Trophoblast cell (in vitro differentiated cells and primary cell): ENCODE measurements around the gene HECA.

ENCODE experiments used
- DNase-seq, 2 donors: peaks; one replicate each; pipeline ENCODE4 v3.0.0-alpha.2; 2016
- H2AFZ ChIP-seq: 2 replicates; pipeline ENCODE4 v1.6.1; 2013; ENCODE audit warnings: low read length, moderate library complexity, mild to moderate bottlenecking; ENCODE audit not compliant: insufficient read depth, poor library complexity
- H2AK5ac ChIP-seq: 2 replicates; pipeline ENCODE4 v1.6.1; 2013; ENCODE audit warnings: mild to moderate bottlenecking, low read length
- H2BK120ac ChIP-seq: 2 replicates; pipeline ENCODE4 v1.6.1; 2013; ENCODE audit warnings: low read length, mild to moderate bottlenecking, moderate library complexity; ENCODE audit not compliant: insufficient read depth, poor library complexity
- H2BK12ac ChIP-seq: 2 replicates; pipeline ENCODE4 v1.6.1; 2013; ENCODE audit warnings: mild to moderate bottlenecking, low read length, moderate library complexity
- H2BK5ac ChIP-seq: 2 replicates; pipeline ENCODE4 v1.6.1; 2013; ENCODE audit warnings: low read length, low read depth, moderate library complexity, mild to moderate bottlenecking; ENCODE audit not compliant: poor library complexity
- H3K14ac ChIP-seq: 2 replicates; pipeline ENCODE4 v1.6.1; 2013; ENCODE audit warnings: mild to moderate bottlenecking, low read length
- H3K18ac ChIP-seq: 2 replicates; pipeline ENCODE4 v1.6.1; 2013; ENCODE audit warnings: mild to moderate bottlenecking, low read length
- H3K23ac ChIP-seq: 2 replicates; pipeline ENCODE4 v1.6.1; 2013; ENCODE audit warnings: low read length
- H3K27ac ChIP-seq: 2 replicates; pipeline ENCODE4 v1.5.1; 2013; ENCODE audit warnings: low read depth, mild to moderate bottlenecking, inconsistent platforms, low read length, moderate library complexity
- H3K27me3 ChIP-seq: 2 replicates; pipeline ENCODE4 v1.6.1; 2013; ENCODE audit warnings: inconsistent platforms, mild to moderate bottlenecking, low read length, moderate library complexity; ENCODE audit not compliant: insufficient read depth
- H3K36me3 ChIP-seq, 2 experiments: 1 replicate in 1 of 2; 2 replicates in 1 of 2; pipeline ENCODE4 v1.6.1; 2013; ENCODE audit warnings: low read length in 2 of 2, mild to moderate bottlenecking in 2 of 2, moderate library complexity in 1 of 2; ENCODE audit not compliant: insufficient read depth in 2 of 2, control insufficient read depth in 1 of 2
- H3K4ac ChIP-seq: 2 replicates; pipeline ENCODE4 v1.6.1; 2013; ENCODE audit warnings: low read depth, mild to moderate bottlenecking, low read length, moderate library complexity
- H3K4me1 ChIP-seq, 2 experiments: 1 replicate in 1 of 2; 2 replicates in 1 of 2; pipeline ENCODE4 v1.6.1; 2013; ENCODE audit warnings: low read length in 2 of 2, mild to moderate bottlenecking in 2 of 2, moderate library complexity in 1 of 2; ENCODE audit not compliant: insufficient read depth in 2 of 2, control insufficient read depth in 1 of 2
- H3K4me2 ChIP-seq: 2 replicates; pipeline ENCODE4 v1.6.1; 2013; ENCODE audit warnings: inconsistent platforms, mild to moderate bottlenecking, low read length, moderate library complexity
- H3K4me3 ChIP-seq: 2 replicates; pipeline ENCODE4 v1.5.1; 2013; ENCODE audit warnings: mild to moderate bottlenecking, low read depth, low read length, inconsistent platforms
- H3K79me1 ChIP-seq: one replicate; pipeline ENCODE4 v1.6.1; 2013; ENCODE audit warnings: low read length
- H3K79me2 ChIP-seq: 2 replicates; pipeline ENCODE4 v1.6.1; 2013; ENCODE audit warnings: low read length, mild to moderate bottlenecking; ENCODE audit not compliant: control insufficient read depth, insufficient read depth, poor library complexity
- H3K9ac ChIP-seq: 2 replicates; pipeline ENCODE4 v1.6.1; 2013; ENCODE audit warnings: mild to moderate bottlenecking, low read length
- H3K9me3 ChIP-seq: 2 replicates; pipeline ENCODE4 v1.6.1; 2013; ENCODE audit warnings: low read depth, mild to moderate bottlenecking, control low read depth, inconsistent platforms, low read length; ENCODE audit not compliant: insufficient read depth
- H4K12ac ChIP-seq: 2 replicates; pipeline ENCODE4 v1.6.1; 2013; ENCODE audit warnings: low read depth, mild to moderate bottlenecking, low read length, moderate library complexity
- H4K8ac ChIP-seq: 2 replicates; pipeline ENCODE4 v1.6.1; 2013; ENCODE audit warnings: low read depth, mild to moderate bottlenecking, low read length, moderate library complexity
- H4K91ac ChIP-seq: one replicate; pipeline ENCODE4 v1.6.1; 2013; ENCODE audit warnings: low read depth, mild to moderate bottlenecking, low read length, moderate library complexity
- WGBS: extraction: QIAGEN DNeasy Blood & Tissue Kit; methylation state at CpG from one replicate; pipeline ENCODE4 v1.1.7; 2013; ENCODE audit warnings: missing lambda C conversion rate; ENCODE audit not compliant: insufficient read length, insufficient coverage; ENCODE audit errors: extremely low coverage; 5-methylcytosine and 5-hydroxymethylcytosine counted together

The HECA gene

GRCh38 chr6:139147628-139148027 lies 12.7 kb downstream of the HECA start:
- no peaks in the 10 kb centered on the region for H3K9me3 ChIP-seq
- no peak overlapping the region for H4K91ac ChIP-seq
- H3K4ac ChIP-seq: no peak overlapping the region
- no peak overlapping the region for H4K8ac ChIP-seq
- no peak for DNase-seq
- no peak overlapping the region for H3K27ac ChIP-seq
- H3K36me3 ChIP-seq: no peaks in the 10 kb centered on the region
- no peaks in the 10 kb centered on the region for H3K79me2 ChIP-seq
- H3K4me3 ChIP-seq: no peak overlapping the region
- no peaks in the 10 kb centered on the region for H3K4me1 ChIP-seq
- H2AK5ac ChIP-seq: no peak overlapping the region
- no peak overlapping the region for H3K9ac ChIP-seq
- H3K4me2 ChIP-seq: no peak overlapping the region
- H3K79me1 ChIP-seq: peaks cover 2% of the 10 kb centered on the region
- no peak overlapping the region for H2BK5ac ChIP-seq
- no peak overlapping the region for H4K12ac ChIP-seq
- H2BK12ac ChIP-seq: no peak overlapping the region
- H3K23ac ChIP-seq: no peak overlapping the region
- no CpG with 5 or more reads among the region's 4 CpGs for WGBS
- H2AFZ ChIP-seq: no peak overlapping the region
- no peaks in the 10 kb centered on the region for H3K27me3 ChIP-seq
- no peak overlapping the region for H3K18ac ChIP-seq
- H3K14ac ChIP-seq: no peak overlapping the region
- H2BK120ac ChIP-seq: no peak overlapping the region

- WGBS: no CpG with 5 or more reads among the region's 7 CpGs
- Histone ChIP-seq H2BK120ac (no peak overlapping the region), H3K79me1 (peaks cover 2% of the 10 kb centered on the region), H3K9me3 (no peaks in the 10 kb centered on the region), H3K4me2 (no peak overlapping the region), H3K9ac (no peak overlapping the region), H3K27ac (no peak overlapping the region), H2AK5ac (no peak overlapping the region), H3K4me1 (no peaks in the 10 kb centered on the region), H3K4me3 (no peak overlapping the region), H4K12ac (no peak overlapping the region), H3K4ac (no peak overlapping the region), H3K27me3 (no peaks in the 10 kb centered on the region), H3K18ac (no peak overlapping the region), H3K23ac (no peak overlapping the region), H3K36me3 (no peaks in the 10 kb centered on the region), H3K14ac (no peak overlapping the region), H2AFZ (no peak overlapping the region), H4K91ac (no peak overlapping the region), H2BK5ac (no peak overlapping the region), H3K79me2 (no peaks in the 10 kb centered on the region), H4K8ac (no peak overlapping the region), H2BK12ac (no peak overlapping the region)
- no peak for DNase-seq
Measured at GRCh38 chr6:139148557-139149235, 13.8 kb downstream of the HECA start.

DNA sequence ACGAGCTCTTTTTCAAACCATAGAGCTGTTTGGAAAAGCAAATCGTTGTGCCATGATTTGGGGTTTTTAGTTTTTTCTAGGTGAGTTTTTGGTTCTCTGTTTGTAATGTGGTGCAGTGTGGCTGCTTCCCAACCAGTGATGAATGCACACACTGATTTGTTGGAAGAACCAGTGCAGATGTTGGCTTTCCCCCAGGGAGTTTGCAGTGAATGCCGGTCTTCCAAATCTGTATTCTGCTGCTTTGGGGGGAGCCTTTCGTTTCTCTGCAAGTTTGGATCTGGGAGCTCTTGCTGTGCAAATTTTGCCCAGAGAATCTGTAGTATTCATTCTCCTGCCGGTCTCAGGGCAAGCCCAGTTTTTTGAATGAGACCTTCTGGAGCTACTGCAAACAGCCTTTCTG lies 14.5 kb downstream of the HECA start:
- Histone ChIP-seq H4K12ac (no peak overlapping the region), H3K36me3 (no peaks in the 10 kb centered on the region), H3K4ac (peak overlapping the region; percentile 12), H2AK5ac (no peak overlapping the region), H3K27me3 (no peaks in the 10 kb centered on the region), H3K4me1 (peaks cover 0 to 1% of the 10 kb centered on the region in 2 experiments), H4K91ac (no peak overlapping the region), H3K4me2 (no peak overlapping the region), H2AFZ (no peak overlapping the region), H3K23ac (no peak overlapping the region), H3K18ac (no peak overlapping the region), H2BK120ac (no peak overlapping the region), H3K4me3 (no peak overlapping the region), H2BK12ac (no peak overlapping the region), H3K27ac (no peak overlapping the region), H2BK5ac (no peak overlapping the region), H4K8ac (no peak overlapping the region), H3K9ac (no peak overlapping the region), H3K79me2 (no peaks in the 10 kb centered on the region), H3K9me3 (no peaks in the 10 kb centered on the region), H3K14ac (no peak overlapping the region), H3K79me1 (peaks cover 2% of the 10 kb centered on the region)
- WGBS: no CpG with 5 or more reads among the region's 5 CpGs
- no peak for DNase-seq

GRCh38 chr6:139150920-139151319 lies 16.0 kb downstream of the HECA start:
- WGBS: no CpG with 5 or more reads among the region's 3 CpGs
- Histone ChIP-seq H3K4me3 (no peak overlapping the region), H3K18ac (no peak overlapping the region), H2AFZ (no peak overlapping the region), H3K27me3 (no peaks in the 10 kb centered on the region), H2AK5ac (no peak overlapping the region), H3K23ac (no peak overlapping the region), H3K27ac (no peak overlapping the region), H3K36me3 (no peaks in the 10 kb centered on the region), H2BK12ac (no peak overlapping the region), H4K91ac (no peak overlapping the region), H3K9ac (no peak overlapping the region), H2BK120ac (no peak overlapping the region), H3K9me3 (no peaks in the 10 kb centered on the region), H3K14ac (no peak overlapping the region), H3K79me2 (no peaks in the 10 kb centered on the region), H3K79me1 (no peaks in the 10 kb centered on the region), H4K8ac (no peak overlapping the region), H3K4me1 (peaks cover 0 to 3% of the 10 kb centered on the region in 2 experiments), H3K4ac (no peak overlapping the region), H4K12ac (no peak overlapping the region), H3K4me2 (no peak overlapping the region), H2BK5ac (no peak overlapping the region)
- DNase-seq: no peak
